ENCODE results near the gene ADORA1. TPM values are rescaled to one million over a fixed set of nuclear protein-coding genes. Genes with fewer than 3 reads are reported as not detected.

The ADORA1 gene
- polyA plus RNA-seq, 1 of the 3 experiments (the other 2 are of a cell fraction), result 4.8 TPM

DNA sequence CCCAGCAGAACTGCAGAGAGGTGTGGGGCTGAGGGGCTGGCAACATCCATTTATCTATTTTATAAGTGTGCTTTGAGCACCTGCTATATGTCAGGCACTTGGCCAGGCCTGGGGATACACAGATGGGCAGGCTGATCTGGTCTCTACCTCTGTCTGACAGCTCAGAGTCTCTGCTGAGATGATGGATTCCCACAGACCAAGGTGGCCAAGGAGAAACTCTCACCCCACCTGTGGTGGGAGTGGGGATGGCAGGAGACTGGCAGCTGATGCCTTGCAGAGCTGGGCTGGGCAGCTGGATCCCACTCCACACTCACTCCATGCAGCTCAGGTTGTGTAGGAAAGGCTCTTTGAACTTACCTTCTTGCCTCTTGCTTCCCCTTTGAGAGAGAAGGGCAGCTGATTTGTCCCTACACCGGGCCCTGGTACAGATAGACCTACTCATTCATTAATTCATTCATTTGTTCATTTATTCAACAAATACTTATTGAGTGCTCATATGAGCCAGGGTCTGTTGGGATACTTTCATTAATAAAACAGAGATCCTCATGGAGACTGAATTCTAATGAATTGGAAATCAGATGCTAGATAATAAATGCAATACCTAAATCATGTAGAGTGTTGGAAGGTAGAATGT is 9.0 kb downstream of the ADORA1 start:
- Histone ChIP-seq H2AFZ (ENCODE audit: low read depth) (no peak overlapping the region), H3K9ac (no peak overlapping the region), H3K9me3 (no peaks in the 10 kb centered on the region), H3K36me3 (replicated peaks in 1 of 2; ENCODE audit: control insufficient read depth in 1 of 2, insufficient read depth in 2 of 2, low read length in 1 of 2) (no peaks in the 10 kb centered on the region), H3K9me2 (no peaks in the 10 kb centered on the region), H3F3A (replicated peaks; ENCODE audit: insufficient read depth) (no peaks in the 10 kb centered on the region), H3K4me3 (ENCODE audit: low read depth in 2 of 2, low read length in 1 of 2) (no peak overlapping the region), H3K27ac (ENCODE audit: low read depth in 2 of 2, low read length in 1 of 2) (no peak overlapping the region), H3K4me2 (no peak overlapping the region), H3K79me2 (ENCODE audit: insufficient read depth) (no peaks in the 10 kb centered on the region), H4K20me1 (ENCODE audit: insufficient read depth) (no peaks in the 10 kb centered on the region), H3K27me3 (ENCODE audit: insufficient read depth) (no peaks in the 10 kb centered on the region), H3K4me1 (ENCODE audit: control insufficient read depth in 1 of 2, insufficient read depth in 2 of 2, low read depth in 1 of 2, low read length in 1 of 2) (peaks cover 0 to 26% of the 10 kb centered on the region in 2 experiments; a peak in 1 of 4 replicates)
- ChIA-PET CTCF (interaction anchor here (1.0 to 1.3 kb wide), 4 partner anchors 13 to 97 kb away, joined by 3 to 4 read pairs (median 3); no protein-coding TSS in a partner anchor), POLR2A (no interaction called here)
- DNase-seq, result no peak
- TF ChIP-seq EP300 (IDR thresholded peaks at IDR 0.05; ENCODE audit: borderline replicate concordance in 1 of 2, low read depth in 1 of 2, low read length in 1 of 2), result 0 out of 4 replicates have a peak, but pooled peaks of 1 of the 2 experiments have one; percentile 11
- TF ChIP-seq TEAD4 (IDR thresholded peaks at IDR 0.05; ENCODE audit: borderline replicate concordance, insufficient read depth), result no peak
- 86% methylated on average over 1 of the region's 1 CpG for WGBS (ENCODE audit: low lambda C conversion rate)

DNA sequence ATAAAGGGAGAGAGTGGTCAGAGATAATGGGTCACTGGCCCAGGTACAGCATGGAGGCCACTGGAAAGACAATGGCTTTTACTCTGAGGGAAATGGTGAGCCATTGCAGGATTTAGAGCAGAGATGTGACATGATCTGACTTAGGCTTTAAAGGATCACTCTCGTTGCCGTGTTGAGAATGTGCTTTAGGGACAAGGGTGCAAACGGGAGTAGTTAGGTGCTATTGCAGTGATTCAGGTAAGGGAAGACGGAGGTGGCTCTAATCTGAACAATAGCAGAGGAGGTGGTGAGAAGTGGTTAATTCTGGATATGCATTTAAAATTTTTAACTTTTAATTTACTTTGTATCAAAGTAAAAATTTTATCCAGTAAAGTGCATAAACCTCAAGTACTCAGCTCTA is 9.8 kb downstream of the ADORA1 start:
- 82% methylated on average over 4 of the region's 4 CpGs for WGBS (ENCODE audit: low lambda C conversion rate)
- Histone ChIP-seq H3K36me3 (replicated peaks in 1 of 2; ENCODE audit: control insufficient read depth in 1 of 2, insufficient read depth in 2 of 2, low read length in 1 of 2) (no peaks in the 10 kb centered on the region), H3K79me2 (ENCODE audit: insufficient read depth) (no peaks in the 10 kb centered on the region), H3K4me3 (ENCODE audit: low read depth in 2 of 2, low read length in 1 of 2) (no peak overlapping the region), H3F3A (replicated peaks; ENCODE audit: insufficient read depth) (no peaks in the 10 kb centered on the region), H3K27ac (ENCODE audit: low read depth in 2 of 2, low read length in 1 of 2) (no peak overlapping the region), H3K27me3 (ENCODE audit: insufficient read depth) (no peaks in the 10 kb centered on the region), H3K4me1 (ENCODE audit: control insufficient read depth in 1 of 2, insufficient read depth in 2 of 2, low read depth in 1 of 2, low read length in 1 of 2) (peaks cover 0 to 20% of the 10 kb centered on the region in 2 experiments; a peak in 1 of 4 replicates), H3K9me3 (no peaks in the 10 kb centered on the region), H2AFZ (ENCODE audit: low read depth) (no peak overlapping the region), H4K20me1 (ENCODE audit: insufficient read depth) (no peaks in the 10 kb centered on the region), H3K9ac (no peak overlapping the region), H3K4me2 (no peak overlapping the region), H3K9me2 (no peaks in the 10 kb centered on the region)
- POLR2A ChIA-PET, result no interaction called here
- DNase-seq, result no peak
- CTCF ChIA-PET, result interaction anchor here (1.6 to 1.8 kb wide), 3 partner anchors 10 to 19 kb away, joined by 5 to 9 read pairs (median 6); no protein-coding TSS in a partner anchor
- TF ChIP-seq RCOR1 (IDR thresholded peaks at IDR 0.05; ENCODE audit: low read length) (no peak), ELF1 (IDR thresholded peaks at IDR 0.05) (no peak), SMC3 (IDR thresholded peaks at IDR 0.05; ENCODE audit: low read depth, low read length) (no peak), GABPA (IDR thresholded peaks at IDR 0.05; ENCODE audit: low read depth) (no peak), MEF2A (IDR thresholded peaks at IDR 0.05; ENCODE audit: borderline replicate concordance, low read depth) (no peak), EZH2phosphoT487 (IDR thresholded peaks at IDR 0.05; ENCODE audit: borderline replicate concordance, low read depth) (no peak), TCF12 (IDR thresholded peaks at IDR 0.05) (no peak), TEAD4 (IDR thresholded peaks at IDR 0.05; ENCODE audit: borderline replicate concordance, insufficient read depth) (no peak), FOXJ3 (CRISPR knock-in tag; IDR thresholded peaks at IDR 0.05) (no peak)
- TF ChIP-seq, protein P1, sequence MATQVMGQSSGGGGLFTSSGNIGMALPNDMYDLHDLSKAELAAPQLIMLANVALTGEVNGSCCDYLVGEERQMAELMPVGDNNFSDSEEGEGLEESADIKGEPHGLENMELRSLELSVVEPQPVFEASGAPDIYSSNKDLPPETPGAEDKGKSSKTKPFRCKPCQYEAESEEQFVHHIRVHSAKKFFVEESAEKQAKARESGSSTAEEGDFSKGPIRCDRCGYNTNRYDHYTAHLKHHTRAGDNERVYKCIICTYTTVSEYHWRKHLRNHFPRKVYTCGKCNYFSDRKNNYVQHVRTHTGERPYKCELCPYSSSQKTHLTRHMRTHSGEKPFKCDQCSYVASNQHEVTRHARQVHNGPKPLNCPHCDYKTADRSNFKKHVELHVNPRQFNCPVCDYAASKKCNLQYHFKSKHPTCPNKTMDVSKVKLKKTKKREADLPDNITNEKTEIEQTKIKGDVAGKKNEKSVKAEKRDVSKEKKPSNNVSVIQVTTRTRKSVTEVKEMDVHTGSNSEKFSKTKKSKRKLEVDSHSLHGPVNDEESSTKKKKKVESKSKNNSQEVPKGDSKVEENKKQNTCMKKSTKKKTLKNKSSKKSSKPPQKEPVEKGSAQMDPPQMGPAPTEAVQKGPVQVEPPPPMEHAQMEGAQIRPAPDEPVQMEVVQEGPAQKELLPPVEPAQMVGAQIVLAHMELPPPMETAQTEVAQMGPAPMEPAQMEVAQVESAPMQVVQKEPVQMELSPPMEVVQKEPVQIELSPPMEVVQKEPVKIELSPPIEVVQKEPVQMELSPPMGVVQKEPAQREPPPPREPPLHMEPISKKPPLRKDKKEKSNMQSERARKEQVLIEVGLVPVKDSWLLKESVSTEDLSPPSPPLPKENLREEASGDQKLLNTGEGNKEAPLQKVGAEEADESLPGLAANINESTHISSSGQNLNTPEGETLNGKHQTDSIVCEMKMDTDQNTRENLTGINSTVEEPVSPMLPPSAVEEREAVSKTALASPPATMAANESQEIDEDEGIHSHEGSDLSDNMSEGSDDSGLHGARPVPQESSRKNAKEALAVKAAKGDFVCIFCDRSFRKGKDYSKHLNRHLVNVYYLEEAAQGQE (IDR thresholded peaks at IDR 0.05; ENCODE audit: low read depth, low read length), result no peak
- TF ChIP-seq, protein P2, sequence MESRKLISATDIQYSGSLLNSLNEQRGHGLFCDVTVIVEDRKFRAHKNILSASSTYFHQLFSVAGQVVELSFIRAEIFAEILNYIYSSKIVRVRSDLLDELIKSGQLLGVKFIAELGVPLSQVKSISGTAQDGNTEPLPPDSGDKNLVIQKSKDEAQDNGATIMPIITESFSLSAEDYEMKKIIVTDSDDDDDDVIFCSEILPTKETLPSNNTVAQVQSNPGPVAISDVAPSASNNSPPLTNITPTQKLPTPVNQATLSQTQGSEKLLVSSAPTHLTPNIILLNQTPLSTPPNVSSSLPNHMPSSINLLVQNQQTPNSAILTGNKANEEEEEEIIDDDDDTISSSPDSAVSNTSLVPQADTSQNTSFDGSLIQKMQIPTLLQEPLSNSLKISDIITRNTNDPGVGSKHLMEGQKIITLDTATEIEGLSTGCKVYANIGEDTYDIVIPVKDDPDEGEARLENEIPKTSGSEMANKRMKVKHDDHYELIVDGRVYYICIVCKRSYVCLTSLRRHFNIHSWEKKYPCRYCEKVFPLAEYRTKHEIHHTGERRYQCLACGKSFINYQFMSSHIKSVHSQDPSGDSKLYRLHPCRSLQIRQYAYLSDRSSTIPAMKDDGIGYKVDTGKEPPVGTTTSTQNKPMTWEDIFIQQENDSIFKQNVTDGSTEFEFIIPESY (IDR thresholded peaks at IDR 0.05; ENCODE audit: borderline replicate concordance, low read depth), result no peak
- TF ChIP-seq, protein P3, sequence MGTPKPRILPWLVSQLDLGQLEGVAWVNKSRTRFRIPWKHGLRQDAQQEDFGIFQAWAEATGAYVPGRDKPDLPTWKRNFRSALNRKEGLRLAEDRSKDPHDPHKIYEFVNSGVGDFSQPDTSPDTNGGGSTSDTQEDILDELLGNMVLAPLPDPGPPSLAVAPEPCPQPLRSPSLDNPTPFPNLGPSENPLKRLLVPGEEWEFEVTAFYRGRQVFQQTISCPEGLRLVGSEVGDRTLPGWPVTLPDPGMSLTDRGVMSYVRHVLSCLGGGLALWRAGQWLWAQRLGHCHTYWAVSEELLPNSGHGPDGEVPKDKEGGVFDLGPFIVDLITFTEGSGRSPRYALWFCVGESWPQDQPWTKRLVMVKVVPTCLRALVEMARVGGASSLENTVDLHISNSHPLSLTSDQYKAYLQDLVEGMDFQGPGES (IDR thresholded peaks at IDR 0.05; ENCODE audit: low read depth, low read length), result no peak
- TF ChIP-seq, protein P4, sequence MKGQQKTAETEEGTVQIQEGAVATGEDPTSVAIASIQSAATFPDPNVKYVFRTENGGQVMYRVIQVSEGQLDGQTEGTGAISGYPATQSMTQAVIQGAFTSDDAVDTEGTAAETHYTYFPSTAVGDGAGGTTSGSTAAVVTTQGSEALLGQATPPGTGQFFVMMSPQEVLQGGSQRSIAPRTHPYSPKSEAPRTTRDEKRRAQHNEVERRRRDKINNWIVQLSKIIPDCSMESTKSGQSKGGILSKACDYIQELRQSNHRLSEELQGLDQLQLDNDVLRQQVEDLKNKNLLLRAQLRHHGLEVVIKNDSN (IDR thresholded peaks at IDR 0.05; ENCODE audit: borderline replicate concordance, low read depth), result no peak
- TF ChIP-seq, protein P5, sequence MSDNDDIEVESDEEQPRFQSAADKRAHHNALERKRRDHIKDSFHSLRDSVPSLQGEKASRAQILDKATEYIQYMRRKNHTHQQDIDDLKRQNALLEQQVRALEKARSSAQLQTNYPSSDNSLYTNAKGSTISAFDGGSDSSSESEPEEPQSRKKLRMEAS (IDR thresholded peaks at IDR 0.05; ENCODE audit: low read depth), result no peak
- TF ChIP-seq, protein P6, sequence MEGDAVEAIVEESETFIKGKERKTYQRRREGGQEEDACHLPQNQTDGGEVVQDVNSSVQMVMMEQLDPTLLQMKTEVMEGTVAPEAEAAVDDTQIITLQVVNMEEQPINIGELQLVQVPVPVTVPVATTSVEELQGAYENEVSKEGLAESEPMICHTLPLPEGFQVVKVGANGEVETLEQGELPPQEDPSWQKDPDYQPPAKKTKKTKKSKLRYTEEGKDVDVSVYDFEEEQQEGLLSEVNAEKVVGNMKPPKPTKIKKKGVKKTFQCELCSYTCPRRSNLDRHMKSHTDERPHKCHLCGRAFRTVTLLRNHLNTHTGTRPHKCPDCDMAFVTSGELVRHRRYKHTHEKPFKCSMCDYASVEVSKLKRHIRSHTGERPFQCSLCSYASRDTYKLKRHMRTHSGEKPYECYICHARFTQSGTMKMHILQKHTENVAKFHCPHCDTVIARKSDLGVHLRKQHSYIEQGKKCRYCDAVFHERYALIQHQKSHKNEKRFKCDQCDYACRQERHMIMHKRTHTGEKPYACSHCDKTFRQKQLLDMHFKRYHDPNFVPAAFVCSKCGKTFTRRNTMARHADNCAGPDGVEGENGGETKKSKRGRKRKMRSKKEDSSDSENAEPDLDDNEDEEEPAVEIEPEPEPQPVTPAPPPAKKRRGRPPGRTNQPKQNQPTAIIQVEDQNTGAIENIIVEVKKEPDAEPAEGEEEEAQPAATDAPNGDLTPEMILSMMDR (IDR thresholded peaks at IDR 0.05), result no peak

Measured in SK-N-SH (cell line).